Stimulated activated naive CD4-positive, alpha-beta T cell (primary cell): ENCODE data around the gene FAM3C.
"Not testable (repeated sequence)": the region's sequence is repeated elsewhere in the genome, so short reads cannot be mapped to it uniquely, and the experiment has no call there.

Experiments used
- DNase-seq, 6 experiments: peaks; one replicate each; lab custom pipeline; 2025; lab: John Stamatoyannopoulos, UW

Gene FAM3C

GRCh38 chr7:121330053-121330833 is 65.9 kb downstream of the FAM3C start:
- DNase-seq: no peak

- DNase-seq: no peak
Measured at GRCh38 chr7:121329191-121330052, 66.7 kb downstream of the FAM3C start.

- DNase-seq: no peak
Measured at GRCh38 chr7:121328508-121329190, 67.5 kb downstream of the FAM3C start, which contains the start of gene WNT16. WNT16 (plus strand) TSS chr7:121329000; CDS start chr7:121329293, 293 bp downstream.

GRCh38 chr7:121327671-121328070 is 68.4 kb downstream of the FAM3C start:
- no peak for DNase-seq

GRCh38 chr7:121323515-121324302 is 72.4 kb downstream of the FAM3C start:
- no peak for DNase-seq

GRCh38 chr7:121322460-121322859 is 73.6 kb downstream of the FAM3C start:
- DNase-seq: no peak

- not testable (repeated sequence) for DNase-seq
Measured at GRCh38 chr7:121315170-121315569, 80.9 kb downstream of the FAM3C start.

GRCh38 chr7:121313793-121314676 is 82.1 kb downstream of the FAM3C start:
- no peak for DNase-seq

GRCh38 chr7:121313220-121313792 is 82.8 kb downstream of the FAM3C start:
- no peak for DNase-seq

GRCh38 chr7:121307021-121307574 is 89.0 kb downstream of the FAM3C start:
- no peak for DNase-seq

GRCh38 chr7:121306565-121306964 is 89.5 kb downstream of the FAM3C start:
- no peak for DNase-seq

- no peak for DNase-seq
Measured at GRCh38 chr7:121305109-121305508, 91.0 kb downstream of the FAM3C start.

GRCh38 chr7:121304102-121304658 is 91.9 kb downstream of the FAM3C start:
- DNase-seq: no peak

GRCh38 chr7:121303422-121304101 is 92.5 kb downstream of the FAM3C start:
- no peak for DNase-seq

- no peak for DNase-seq
Measured at GRCh38 chr7:121302214-121302745, 93.8 kb downstream of the FAM3C start.

- no peak for DNase-seq
Measured at GRCh38 chr7:121301446-121302213, 94.5 kb downstream of the FAM3C start.

GRCh38 chr7:121300685-121301420 is 95.3 kb downstream of the FAM3C start:
- DNase-seq: no peak
